Psoas muscle (tissue), 8 donors: ENCODE results near the gene LRRTM1. TPM values are rescaled to one million over a fixed set of nuclear protein-coding genes. Genes with fewer than 3 reads are reported as not detected.

ENCODE experiments used
- ATAC-seq, 4 donors: fragments of 200-7000 bp; cut with Tn5 transposase; one replicate each; pipeline ENCODE4 v1.9.1; 2020; ENCODE audit warnings: moderate library complexity in 3 of 4, mild to moderate bottlenecking in 2 of 4
- DNase-seq, 2 donors: peaks; one replicate each; pipeline ENCODE4 v3.0.0-alpha.2; 2020
- H3K27ac ChIP-seq: fragments of 200-600 bp; one replicate; pipeline ENCODE4 v1.8.0; 2022
- H3K27me3 ChIP-seq, 3 donors: fragments of 200-600 bp in 1 of 3; one replicate each; pipeline versions ENCODE4 v1.6.1 to v1.8.0; 2013 to 2022; ENCODE audit warnings: low read length in 2 of 3, mild to moderate bottlenecking in 2 of 3, moderate library complexity in 1 of 3; ENCODE audit not compliant: insufficient read depth in 3 of 3
- H3K36me3 ChIP-seq, 2 donors: fragments of 200-600 bp in 1 of 2; one replicate each; pipeline versions ENCODE4 v1.6.1 to v1.8.0; 2013 to 2022; ENCODE audit warnings: low read depth in 1 of 2, mild to moderate bottlenecking in 1 of 2, moderate library complexity in 1 of 2; ENCODE audit not compliant: insufficient read depth in 1 of 2
- H3K4me1 ChIP-seq: fragments of 200-600 bp; one replicate; pipeline ENCODE4 v1.8.0; 2022
- H3K4me3 ChIP-seq: fragments of 200-600 bp; one replicate; pipeline ENCODE4 v1.8.0; 2022; ENCODE audit warnings: mild to moderate bottlenecking
- H3K9me3 ChIP-seq: fragments of 200-600 bp; one replicate; pipeline ENCODE4 v1.8.0; 2022
- CTCF ChIP-seq: fragments of 200-600 bp; IDR thresholded peaks from one replicate; pipeline ENCODE4 v1.8.0; 2022; ENCODE audit warnings: antibody characterized with exemption
- WGBS, 3 donors: extraction: QIAGEN DNeasy Blood & Tissue Kit; methylation state at CpG; one replicate each; pipeline versions ENCODE4 v1.1.6 to v1.1.7; 2013; 5-methylcytosine and 5-hydroxymethylcytosine counted together
- intact Hi-C, 2 donors: fragments of 100-400 bp; cut with DNase I; formaldehyde crosslinking; loops; one replicate each; pipeline versions ENCODE4 v1.11.0 to v1.14.2; 2022
- polyA plus RNA-seq, 3 donors: library from polyadenylated mRNA; stranded (reverse); fragments of 200-250 nt; gene quantifications; one replicate each; pipeline ENCODE4 v1.2.3, GENCODE V29; 2013
- total RNA-seq, 4 donors: library from RNA; stranded (reverse); fragmentation: NEBNext Ultra II Directional in 2 of 4; extraction: Animal tissue kit (Norgen Biotek cat#: 25700) in 2 of 4; gene quantifications; one replicate each; pipeline versions ENCODE4 v1.2.1 to v1.2.4, GENCODE V29; 2021 to 2023
- donor health status: healthy with polysubstance abuse.
- donor health status: DM: no; HTN: no; CAD: no; lungs with moderate emphysema.
- donor health status: Bipolar disorder and iron deficiency.
- donor health status: healthy.
- donor health status: DM: yes; HTN: yes; CAD: no.
- donor health status: DM: no; HTN: no; CAD: no.
- donor health status: DM: no; HTN: no; CAD: no.
- donor health status: DM: yes; HTN: yes; CAD: no.

The LRRTM1 gene
- total and polyA plus RNA-seq, 7 donors: 0.01 to 0.36 (median 0.20) TPM; not detected in 4

- no peak for DNase-seq
- Histone ChIP-seq H3K4me3 (no peak overlapping the region), H3K27ac (no peak overlapping the region), H3K9me3 (no peaks in the 10 kb centered on the region), H3K27me3 (no peaks in the 10 kb centered on the region), H3K36me3 (no peaks in the 10 kb centered on the region), H3K4me1 (no peaks in the 10 kb centered on the region)
- intact Hi-C loops: no loop called here
- WGBS, 3 donors: 74 to 78% (median 75%) methylated on average over 14 of the region's 14 CpGs
- ATAC-seq: no peak
- no peak for TF ChIP-seq CTCF
These were observed 26.2 kb upstream of the LRRTM1 start for GRCh38 chr2:80330527-80331450.

- Histone ChIP-seq H3K4me3 (no peak overlapping the region), H3K36me3 (no peaks in the 10 kb centered on the region), H3K27me3 (no peaks in the 10 kb centered on the region), H3K27ac (no peak overlapping the region), H3K9me3 (no peaks in the 10 kb centered on the region), H3K4me1 (no peaks in the 10 kb centered on the region)
- DNase-seq (no peak), ATAC-seq (no peak)
- 77 to 85% (median 81%) methylated on average over 5 of the region's 5 CpGs for WGBS, 3 donors
- TF ChIP-seq CTCF: no peak
- intact Hi-C loops: loop anchor here in 1 of 2 donors (5.0 kb wide), 1 partner anchor 168 kb away; no protein-coding TSS in a partner anchor
These were observed 24.9 kb upstream of the LRRTM1 start for GRCh38 chr2:80329491-80329890.

- intact Hi-C loops: loop anchor here in 1 of 2 donors (5.0 kb wide), 1 partner anchor 169 kb away; no protein-coding TSS in a partner anchor
- Histone ChIP-seq H3K36me3 (no peaks in the 10 kb centered on the region), H3K27ac (no peak overlapping the region), H3K4me1 (no peaks in the 10 kb centered on the region), H3K9me3 (no peaks in the 10 kb centered on the region), H3K4me3 (no peak overlapping the region), H3K27me3 (peaks cover 0 to 9% (median 0%) of the 10 kb centered on the region in 3 donors)
- no peak for DNase-seq
- 71 to 91% (median 83%) methylated on average over 1 of the region's 1 CpG for WGBS, 3 donors
- TF ChIP-seq CTCF: no peak
- ATAC-seq: no peak
These were observed 23.6 kb upstream of the LRRTM1 start for GRCh38 chr2:80328159-80328571.

GRCh38 chr2:80326861-80327260, 22.3 kb upstream of the LRRTM1 start:
- WGBS, 3 donors: 72 to 82% (median 75%) methylated on average over 1 of the region's 1 CpG
- no peak for TF ChIP-seq CTCF
- Histone ChIP-seq H3K27me3 (peaks cover 0 to 19% (median 11%) of the 10 kb centered on the region in 3 donors), H3K36me3 (no peaks in the 10 kb centered on the region), H3K27ac (no peak overlapping the region), H3K4me1 (no peaks in the 10 kb centered on the region), H3K9me3 (no peaks in the 10 kb centered on the region), H3K4me3 (no peak overlapping the region)
- DNase-seq (no peak), ATAC-seq (no peak)
- intact Hi-C loops: loop anchor here in 1 of 2 donors (5.0 kb wide), 1 partner anchor 170 kb away; no protein-coding TSS in a partner anchor
